ENCODE results near the gene SLC51B.

DNA sequence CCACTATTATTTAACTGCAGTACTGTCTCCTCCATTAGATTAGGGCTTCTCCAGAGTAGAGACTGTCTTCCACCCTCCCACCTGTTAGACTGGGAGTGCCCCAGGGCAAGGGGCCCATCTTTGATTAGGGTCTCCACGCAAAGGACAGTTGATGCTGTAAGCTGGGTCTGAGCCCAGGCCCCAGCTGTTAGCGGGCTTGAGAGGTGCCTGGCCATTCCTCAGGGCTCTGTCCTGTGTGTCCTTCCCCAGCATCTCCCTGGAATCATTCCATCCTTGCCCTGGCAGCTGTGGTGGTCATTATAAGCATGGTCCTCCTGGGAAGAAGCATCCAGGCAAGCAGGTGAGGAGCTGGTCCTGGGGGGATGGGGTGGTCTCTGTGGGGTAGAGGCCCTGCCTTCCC lies 6.1 kb downstream of the SLC51B start:
- TF ChIP-seq POLR2A (IDR thresholded peaks at IDR 0.05; ENCODE audit: low read length) (no peak), GATA1 (IDR thresholded peaks at IDR 0.05; ENCODE audit: low read depth, low read length) (no peak)

Measured in erythroblast (primary cell).